HUES48 (cell line): ENCODE results near the gene RABGGTB.
A peak's percentile ranks its signal among the peaks of the same experiment; 100 is the strongest.
"Not testable (repeated sequence)": the region's sequence is repeated elsewhere in the genome, so short reads cannot be mapped to it uniquely, and the experiment has no call there.

Experiments used
- H3K27ac ChIP-seq: one replicate; pipeline ENCODE4 v1.7.0; 2013; ENCODE audit warnings: low read depth, low read length, inconsistent platforms
- H3K27me3 ChIP-seq: 2 replicates; pipeline ENCODE4 v1.6.1; 2013; ENCODE audit warnings: mild to moderate bottlenecking, low read length; ENCODE audit not compliant: control insufficient read depth, insufficient read depth
- H3K36me3 ChIP-seq: 2 replicates; pipeline ENCODE4 v1.6.1; 2013; ENCODE audit warnings: low read length; ENCODE audit not compliant: control insufficient read depth, insufficient read depth
- H3K4me1 ChIP-seq: 2 replicates; pipeline ENCODE4 v1.6.1; 2013; ENCODE audit warnings: mild to moderate bottlenecking, low read length; ENCODE audit not compliant: control insufficient read depth, insufficient read depth
- H3K4me3 ChIP-seq: 2 replicates; pipeline ENCODE4 v1.5.1; 2013; ENCODE audit warnings: mild to moderate bottlenecking, low read depth, low read length
- H3K9ac ChIP-seq: 2 replicates; pipeline ENCODE4 v1.6.1; 2013; ENCODE audit warnings: mild to moderate bottlenecking, low read depth, low read length, moderate library complexity
- H3K9me3 ChIP-seq: 2 replicates; pipeline ENCODE4 v1.6.1; 2013; ENCODE audit warnings: low read length; ENCODE audit not compliant: control insufficient read depth, insufficient read depth

RABGGTB gene

DNA sequence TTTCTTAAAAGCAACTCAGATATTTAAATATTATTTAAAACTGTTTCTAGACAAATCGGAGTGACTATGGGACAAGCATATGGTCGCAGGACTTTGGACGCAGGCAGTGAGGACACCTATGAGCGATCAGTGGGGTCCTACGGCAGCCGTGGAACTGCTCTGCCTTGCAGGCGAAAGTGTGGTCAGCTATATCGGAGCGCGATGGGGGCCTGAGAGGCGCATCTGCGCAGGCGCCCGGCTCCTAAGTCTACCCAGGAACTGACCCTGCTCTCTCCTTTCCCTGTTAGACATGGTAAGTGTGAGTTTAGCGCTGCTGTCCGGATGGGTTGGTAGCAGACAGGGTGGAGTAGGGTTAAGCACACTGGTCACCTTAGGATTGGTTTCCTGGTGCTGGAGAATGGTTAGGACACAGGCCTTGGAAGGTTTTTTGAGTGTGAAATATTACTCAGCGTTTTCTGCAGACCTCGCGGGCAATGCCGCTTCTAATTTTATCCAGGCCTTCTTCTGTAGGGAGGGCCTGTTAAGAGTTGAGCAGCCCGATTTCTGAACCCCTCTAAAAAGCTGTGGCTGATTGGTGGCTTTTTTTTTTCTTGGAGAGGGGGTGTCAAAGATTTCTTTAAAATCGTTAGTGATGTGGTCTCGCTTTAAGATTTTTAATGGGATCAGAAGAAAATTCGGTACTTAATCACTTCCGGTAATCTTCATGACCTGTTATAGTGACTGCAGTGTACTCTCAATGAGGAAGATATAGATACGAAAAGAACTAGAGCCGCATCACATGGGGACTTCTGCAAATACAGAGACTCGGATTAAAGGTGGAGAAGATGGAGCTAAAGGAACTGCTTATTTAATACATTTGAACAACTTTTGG, at the start of gene RABGGTB:
TSS of gene RABGGTB (plus strand) at position 274 of the 871 bp plus-strand sequence. CDS start at position 290, 16 bp downstream.
- H3K4me3 ChIP-seq: peak within 1 kb of the TSS; percentile 90
- H3K27ac ChIP-seq: peak within 1 kb of the TSS; percentile 79
- peaks cover 41% of the 10 kb centered on the region for H3K36me3 ChIP-seq
- H3K4me1 ChIP-seq: 0 out of 2 replicates have a peak, but pooled peaks cover 7% of the 10 kb centered on the region
- no peaks in the 10 kb centered on the region for H3K27me3 ChIP-seq
- no peaks in the 10 kb centered on the region for H3K9me3 ChIP-seq
- H3K9ac ChIP-seq: peak within 1 kb of the TSS; percentile 94

DNA sequence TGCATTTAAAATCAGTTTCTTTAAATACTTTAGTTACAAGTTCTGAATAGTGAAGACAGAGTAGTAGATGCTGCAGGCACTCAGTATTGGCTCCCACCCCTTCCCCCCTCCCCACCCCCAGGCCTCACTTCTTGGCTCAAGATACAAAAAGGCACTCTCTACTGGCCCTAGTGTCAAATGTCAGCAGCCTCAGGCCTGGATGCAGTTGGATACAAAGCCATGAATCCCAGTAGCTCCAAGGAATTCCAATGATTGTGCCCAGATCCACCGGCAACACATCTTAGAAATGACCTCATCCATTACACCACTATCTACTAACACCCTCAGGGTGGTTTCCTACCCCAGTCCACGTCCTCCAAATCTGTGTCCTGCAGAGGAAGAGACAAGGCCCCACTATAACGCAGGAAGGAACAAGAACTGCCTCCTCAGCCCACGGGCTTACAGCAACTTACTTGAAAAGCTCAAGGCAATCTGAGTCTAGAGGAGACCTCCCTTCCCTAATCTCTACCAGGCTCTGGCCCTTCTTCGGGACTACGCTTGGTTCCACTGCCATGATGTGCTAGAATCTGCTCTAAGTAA, 43.9 kb upstream of the RABGGTB start:
- Histone ChIP-seq H3K27ac (no peak overlapping the region), H3K36me3 (peaks cover 60% of the 10 kb centered on the region), H3K27me3 (no peaks in the 10 kb centered on the region), H3K4me1 (no peaks in the 10 kb centered on the region), H3K9ac (no peak overlapping the region), H3K9me3 (no peaks in the 10 kb centered on the region), H3K4me3 (no peak overlapping the region)

DNA sequence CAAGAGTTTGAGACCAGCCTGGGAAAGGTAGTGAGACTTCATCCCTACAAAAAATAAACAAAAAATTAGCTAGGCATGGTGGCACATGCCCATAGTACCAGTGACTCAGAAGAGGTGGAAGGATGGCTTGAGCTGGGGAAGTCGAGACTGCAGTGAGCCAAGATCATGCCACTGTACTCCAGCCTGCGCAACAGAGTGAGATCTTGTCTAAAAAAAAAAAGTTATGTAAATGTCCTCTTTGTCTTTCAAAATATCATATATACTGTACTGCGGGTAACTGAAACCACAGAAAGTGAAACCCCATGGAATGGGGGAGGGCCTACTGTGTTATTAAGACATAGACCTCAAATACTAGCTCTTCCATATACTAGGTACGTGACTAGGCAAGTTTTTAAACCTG, 40.8 kb upstream of the RABGGTB start:
- no peaks in the 10 kb centered on the region for H3K9me3 ChIP-seq
- no peaks in the 10 kb centered on the region for H3K27me3 ChIP-seq
- no peak overlapping the region for H3K27ac ChIP-seq
- H3K36me3 ChIP-seq: peaks cover 49% of the 10 kb centered on the region
- no peak overlapping the region for H3K9ac ChIP-seq
- no peaks in the 10 kb centered on the region for H3K4me1 ChIP-seq
- no peak overlapping the region for H3K4me3 ChIP-seq

DNA sequence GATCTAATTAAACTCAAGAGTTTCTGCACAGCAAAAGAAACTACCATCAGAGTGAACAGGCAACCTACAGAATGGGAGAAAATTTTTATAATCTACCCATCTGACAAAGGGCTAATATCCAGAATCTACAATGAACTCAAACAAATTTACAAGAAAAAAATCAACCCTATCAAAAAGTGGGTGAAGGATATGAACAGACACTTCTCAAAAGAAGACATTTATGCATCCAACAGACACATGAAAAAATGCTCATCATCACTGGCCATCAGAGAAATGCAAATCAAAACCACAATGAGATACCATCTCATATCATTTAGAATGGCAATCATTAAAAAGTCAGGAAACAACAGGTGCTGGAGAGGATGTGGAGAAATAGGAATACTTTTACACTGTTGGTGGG, 28.8 kb upstream of the RABGGTB start:
- not testable (repeated sequence) for H3K27ac ChIP-seq, H3K4me1 ChIP-seq, H3K27me3 ChIP-seq, H3K9ac ChIP-seq, H3K4me3 ChIP-seq
- Histone ChIP-seq H3K36me3 (peaks cover 31% of the 10 kb centered on the region), H3K9me3 (peaks cover 15% of the 10 kb centered on the region)

DNA sequence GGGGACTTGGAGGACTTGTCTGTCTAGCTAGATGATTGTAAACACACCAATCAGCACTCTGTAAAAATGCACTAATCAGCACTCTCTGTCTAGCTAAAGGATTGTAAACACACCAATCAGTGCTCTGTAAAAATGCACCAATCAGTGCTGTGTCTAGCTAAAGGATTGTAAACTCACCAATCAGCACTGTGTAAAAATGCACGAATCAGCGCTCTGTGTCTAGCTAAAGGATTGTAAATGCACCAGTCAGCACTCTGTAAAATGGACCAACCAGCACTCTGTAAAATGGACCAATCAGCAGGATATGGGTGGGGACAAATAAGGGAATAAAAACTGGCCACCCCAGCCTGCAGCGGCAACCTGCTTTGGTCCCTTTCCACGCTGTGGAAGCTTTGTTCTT, 27.5 kb upstream of the RABGGTB start:
- not testable (repeated sequence) for H3K4me1 ChIP-seq
- peaks cover 15% of the 10 kb centered on the region for H3K9me3 ChIP-seq

DNA sequence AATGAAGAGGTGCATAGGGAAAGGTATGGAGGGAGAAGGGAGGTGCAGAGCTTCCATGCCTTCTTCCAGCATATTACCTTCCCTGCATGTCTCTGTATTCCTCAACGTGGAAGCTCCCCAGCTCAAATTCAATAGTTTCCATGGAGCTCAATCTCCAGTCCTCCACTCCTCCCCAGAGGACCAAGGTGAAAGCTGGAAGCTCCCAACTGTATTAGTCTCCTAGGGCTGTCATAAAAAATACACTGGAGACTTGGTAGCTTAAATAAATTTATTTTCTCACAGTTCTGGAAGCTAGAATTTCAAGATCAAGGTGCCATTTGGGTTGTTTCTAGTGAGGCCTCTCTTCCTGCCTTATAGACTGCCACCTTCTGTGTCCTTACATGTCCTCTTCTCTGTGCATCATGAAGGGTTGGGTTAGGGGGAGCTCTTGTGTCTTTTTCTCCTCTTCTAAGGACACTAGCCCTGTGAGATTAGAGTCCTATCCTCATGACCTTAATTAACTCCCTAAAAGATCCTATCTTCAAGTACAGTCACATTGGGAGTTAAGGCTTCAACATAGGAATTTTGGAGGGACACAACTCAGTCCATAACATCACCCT, 21.9 kb upstream of the RABGGTB start:
- H3K27ac ChIP-seq: no peak overlapping the region
- H3K4me1 ChIP-seq: 0 out of 2 replicates have a peak, but pooled peaks cover 3% of the 10 kb centered on the region
- no peak overlapping the region for H3K4me3 ChIP-seq
- H3K9ac ChIP-seq: no peak overlapping the region
- peaks cover 5% of the 10 kb centered on the region; the same call in 1 of the 2 replicates for H3K36me3 ChIP-seq
- no peaks in the 10 kb centered on the region for H3K27me3 ChIP-seq
- no peaks in the 10 kb centered on the region for H3K9me3 ChIP-seq

More for the DNA sequence above, 27.5 kb upstream of the RABGGTB start:
- not testable (repeated sequence) for H3K4me3 ChIP-seq, H3K27ac ChIP-seq, H3K9ac ChIP-seq, H3K27me3 ChIP-seq
- peaks cover 18% of the 10 kb centered on the region for H3K36me3 ChIP-seq

DNA sequence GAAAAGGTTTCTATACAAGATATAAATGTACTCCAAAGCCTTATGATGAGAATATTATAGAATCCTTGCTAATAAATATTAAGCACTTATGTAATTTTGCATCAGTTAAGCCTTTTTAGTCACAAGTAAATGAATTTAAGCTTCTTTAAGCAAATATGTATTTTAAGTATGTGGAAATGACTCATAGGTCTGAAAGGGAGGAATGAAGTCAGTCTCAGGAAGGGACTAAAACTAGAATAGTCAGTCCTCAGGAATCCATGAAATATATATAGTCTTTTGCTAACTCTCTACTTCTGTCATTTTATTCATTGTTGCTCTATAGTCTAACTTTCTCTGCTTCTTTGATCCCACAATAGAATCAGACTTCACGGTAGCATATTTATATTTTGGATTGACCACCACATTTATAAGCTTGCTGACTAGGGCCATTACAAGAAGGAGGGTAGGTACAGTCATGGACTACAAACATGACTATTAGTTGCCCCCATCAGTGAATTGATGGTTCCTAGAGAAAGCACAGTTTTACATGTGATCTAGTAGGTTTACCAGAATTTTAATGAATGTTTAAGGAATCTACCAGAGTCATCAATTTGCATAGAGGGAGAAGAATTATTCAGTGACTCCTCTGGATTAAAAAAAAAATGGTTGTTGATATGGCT, 20.2 kb upstream of the RABGGTB start:
- H3K4me3 ChIP-seq: no peak overlapping the region
- H3K9me3 ChIP-seq: no peaks in the 10 kb centered on the region
- H3K27ac ChIP-seq: no peak overlapping the region
- H3K27me3 ChIP-seq: no peaks in the 10 kb centered on the region
- peaks cover 5% of the 10 kb centered on the region; the same call in 1 of the 2 replicates for H3K36me3 ChIP-seq
- no peak overlapping the region for H3K9ac ChIP-seq
- peaks cover 7% of the 10 kb centered on the region; the same call in 1 of the 2 replicates for H3K4me1 ChIP-seq

DNA sequence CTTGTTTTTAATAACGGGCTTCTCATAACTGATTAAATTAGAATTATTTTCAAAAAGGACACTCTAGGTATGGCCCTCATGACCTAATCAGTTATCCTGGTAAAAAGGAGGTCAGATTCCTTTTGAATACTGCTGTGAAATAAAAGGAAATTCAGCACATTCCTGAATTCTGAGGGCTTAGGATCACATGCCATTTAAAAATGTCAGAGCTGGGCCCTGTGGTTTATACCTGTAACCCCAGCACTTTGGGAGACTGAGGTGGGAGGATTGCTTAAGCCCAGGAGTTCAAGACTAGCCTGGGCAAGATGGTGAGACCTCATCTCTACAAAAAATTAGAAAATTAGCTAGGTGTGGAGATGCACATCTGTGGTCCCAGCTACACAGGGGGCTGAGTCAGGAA, 18.0 kb upstream of the RABGGTB start:
- H3K27ac ChIP-seq: no peak overlapping the region
- H3K4me3 ChIP-seq: no peak overlapping the region
- H3K4me1 ChIP-seq: peaks cover 16% of the 10 kb centered on the region
- H3K9me3 ChIP-seq: no peaks in the 10 kb centered on the region
- H3K27me3 ChIP-seq: no peaks in the 10 kb centered on the region
- no peak overlapping the region for H3K9ac ChIP-seq
- peaks cover 3% of the 10 kb centered on the region; the same call in 1 of the 2 replicates for H3K36me3 ChIP-seq

DNA sequence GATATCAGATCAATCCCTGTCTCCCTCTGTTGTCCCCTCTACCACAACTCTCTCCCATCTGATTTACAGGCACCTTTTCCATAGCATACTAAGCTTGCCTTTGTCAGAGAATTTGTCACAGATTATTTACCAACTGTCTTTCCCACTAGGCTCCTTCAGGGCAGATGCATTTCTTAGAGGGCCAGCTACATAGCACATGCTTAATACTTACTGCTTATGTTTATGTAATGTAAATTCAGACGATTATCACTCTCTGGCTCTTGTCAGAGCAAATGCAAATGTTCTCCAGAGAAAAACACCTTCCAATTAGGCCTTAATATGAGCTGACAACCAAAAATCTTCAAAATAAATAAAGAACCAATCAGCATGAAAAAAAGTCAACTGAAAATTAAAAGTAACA, 15.3 kb upstream of the RABGGTB start:
- no peaks in the 10 kb centered on the region for H3K9me3 ChIP-seq
- no peak overlapping the region for H3K27ac ChIP-seq
- H3K4me1 ChIP-seq: peaks cover 16% of the 10 kb centered on the region
- no peak overlapping the region for H3K4me3 ChIP-seq
- H3K36me3 ChIP-seq: no peaks in the 10 kb centered on the region
- no peak overlapping the region for H3K9ac ChIP-seq
- no peaks in the 10 kb centered on the region for H3K27me3 ChIP-seq

DNA sequence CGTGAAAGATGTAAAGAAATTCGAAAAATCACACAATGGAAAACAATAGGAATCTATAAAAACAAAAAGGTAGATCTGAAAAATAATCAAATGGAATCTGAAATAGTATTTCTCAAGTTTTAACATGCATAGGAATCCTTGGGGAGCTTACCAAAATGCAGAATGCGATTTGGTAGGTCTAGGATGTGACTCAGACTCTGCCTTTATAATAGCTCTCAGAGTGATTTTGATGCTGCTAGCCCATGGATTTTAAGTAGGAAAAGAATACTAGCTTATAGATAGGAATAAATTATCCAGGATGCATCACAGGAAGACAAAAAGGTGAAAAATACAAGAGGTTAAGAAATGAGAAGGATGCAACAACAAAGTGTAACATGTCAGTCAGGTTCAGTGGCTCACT, 14.1 kb upstream of the RABGGTB start:
- H3K4me1 ChIP-seq: peaks cover 16% of the 10 kb centered on the region

More for the DNA sequence above, 14.1 kb upstream of the RABGGTB start:
- no peak overlapping the region for H3K9ac ChIP-seq
- H3K36me3 ChIP-seq: no peaks in the 10 kb centered on the region
- H3K27me3 ChIP-seq: no peaks in the 10 kb centered on the region
- H3K9me3 ChIP-seq: no peaks in the 10 kb centered on the region; the same call in 1 of the 2 replicates
- H3K4me3 ChIP-seq: no peak overlapping the region
- H3K27ac ChIP-seq: no peak overlapping the region
